HCT116 (cell line): Measurements from ENCODE around the gene ZBTB38. TPM values are rescaled to one million over a fixed set of nuclear protein-coding genes. Genes with fewer than 3 reads are reported as not detected.

ENCODE experiments used
- ATAC-seq: fragments of 200-7000 bp; cut with Tn5 transposase; 2 replicates; pipeline ENCODE4 v1.9.1; 2020; ENCODE audit warnings: mild to moderate bottlenecking, moderate library complexity
- BruUV-seq: library from RNA; stranded (reverse); fragments of 400-500 nt; replicated peaks from 2 replicates; lab custom pipeline; 2021; lab: Mats Ljungman, UMichigan
- CTCF ChIA-PET: fragments of 300-600 bp; sonication (Branson Sonifier 250); formaldehyde crosslinking; loops from one replicate; lab custom pipeline; 2021; ENCODE audit warnings: antibody characterized with exemption; lab: Charles Lee
- POLR2A ChIA-PET: fragments of 300-600, 350-600 bp; sonication (Branson Sonifier 250); formaldehyde crosslinking; loops from one replicate; lab custom pipeline; 2021; ENCODE audit warnings: antibody characterized with exemption; lab: Charles Lee
- RAD21 ChIA-PET, 2 experiments: fragments of 300-600 bp; sonication (Branson Sonifier 250); formaldehyde crosslinking; loops; one replicate each; lab custom pipeline; 2023; ENCODE audit warnings: low total read pairs in 2 of 2; ENCODE audit not compliant: uncharacterized antibody in 2 of 2, unreplicated experiment in 2 of 2, low non-redundant PET in 1 of 2; lab: Charles Lee
- DNase-seq: peaks from one replicate; pipeline ENCODE4 v3.0.0-alpha.2; 2010; ENCODE audit warnings: low read depth, low spot score
- H2AFZ ChIP-seq: fragments of 200-600 bp; shearing (Covaris generic), sonication (generic); 2 replicates; pipeline ENCODE4 v1.6.1; 2017; ENCODE audit warnings: low read depth, mixed run types, mixed read lengths, antibody characterized with exemption, low read length; ENCODE audit not compliant: poor library complexity, severe bottlenecking
- H3K27ac ChIP-seq: 2 replicates; pipeline ENCODE4 v1.5.1; 2012; ENCODE audit warnings: low read depth, low read length
- H3K27me3 ChIP-seq: fragments of 200-600 bp; sonication (generic); 2 replicates; pipeline ENCODE4 v1.6.1; 2016; ENCODE audit warnings: mixed run types, low read length, mixed read lengths; ENCODE audit not compliant: insufficient read depth
- H3K36me3 ChIP-seq, 2 experiments: fragments of 200-500 bp in 1 of 2; fragments of 200-600 bp in 1 of 2; sonication (Bioruptor generic) in 1 of 2; sonication (generic) in 1 of 2; 2 replicates each; pipeline versions ENCODE4 v1.5.1 to v1.6.1; 2014 to 2016; ENCODE audit warnings: low read length in 2 of 2, inconsistent platforms in 1 of 2, mixed read lengths in 1 of 2, mixed run types in 1 of 2; ENCODE audit not compliant: insufficient read depth in 2 of 2, control insufficient read depth in 1 of 2
- H3K4me1 ChIP-seq, 2 experiments: fragments of 200-600 bp in 1 of 2; sonication (generic) in 1 of 2; 2 replicates each; pipeline versions ENCODE4 v1.5.1 to v1.6.1; 2012 to 2017; ENCODE audit warnings: low read length in 2 of 2, inconsistent platforms in 1 of 2, mild to moderate bottlenecking in 1 of 2, mixed read lengths in 1 of 2, mixed run types in 1 of 2, moderate library complexity in 1 of 2; ENCODE audit not compliant: insufficient read depth in 2 of 2, control insufficient read depth in 1 of 2
- H3K4me2 ChIP-seq: fragments of 200-600 bp; sonication (generic); 2 replicates; pipeline ENCODE4 v1.6.1; 2017; ENCODE audit warnings: mixed run types, low read length, mixed read lengths
- H3K4me3 ChIP-seq, 2 experiments: fragments of 200-600 bp in 1 of 2; sonication (generic) in 1 of 2; replicated peaks in 1 of 2; 2 replicates each; pipeline ENCODE4 v1.5.1; 2011 to 2016; ENCODE audit warnings: low read length in 2 of 2, control low read depth in 1 of 2, low read depth in 1 of 2, mild to moderate bottlenecking in 1 of 2, mixed read lengths in 1 of 2, mixed run types in 1 of 2
- H3K79me2 ChIP-seq: fragments of 200-600 bp; sonication (generic); 2 replicates; pipeline ENCODE4 v1.6.1; 2017; ENCODE audit warnings: mild to moderate bottlenecking, mixed run types, low read length, moderate library complexity, mixed read lengths; ENCODE audit not compliant: insufficient read depth
- H3K9ac ChIP-seq: fragments of 200-600 bp; sonication (generic); 2 replicates; pipeline ENCODE4 v1.6.1; 2016; ENCODE audit warnings: low read length, mixed read lengths
- H3K9me2 ChIP-seq: fragments of 200-600 bp; sonication (generic), shearing (Covaris generic); 2 replicates; pipeline ENCODE4 v1.6.1; 2017; ENCODE audit warnings: mixed run types, mild to moderate bottlenecking, moderate library complexity; ENCODE audit not compliant: insufficient read depth
- H3K9me3 ChIP-seq, 2 experiments: fragments of 200-500 bp in 1 of 2; fragments of 200-600 bp in 1 of 2; sonication (Bioruptor generic) in 1 of 2; sonication (generic) in 1 of 2; 2 replicates each; pipeline ENCODE4 v1.6.1; 2014 to 2017; ENCODE audit warnings: low read length in 2 of 2, mixed read lengths in 2 of 2, inconsistent platforms in 1 of 2, low read depth in 1 of 2, mild to moderate bottlenecking in 1 of 2, mixed run types in 1 of 2, moderate library complexity in 1 of 2; ENCODE audit not compliant: control insufficient read depth in 1 of 2, insufficient read depth in 1 of 2
- H4K20me1 ChIP-seq: fragments of 200-600 bp; sonication (generic), shearing (Covaris generic); 2 replicates; pipeline ENCODE4 v1.6.1; 2017; ENCODE audit warnings: mixed run types, mild to moderate bottlenecking, moderate library complexity; ENCODE audit not compliant: insufficient read depth
- ELF1 ChIP-seq: IDR thresholded peaks from 2 replicates; pipeline ENCODE4 v1.6.1; 2012; ENCODE audit warnings: low read depth, borderline replicate concordance
- FOSL1 ChIP-seq: IDR thresholded peaks from 2 replicates; pipeline ENCODE4 v1.6.1; 2012; ENCODE audit warnings: low read depth
- MAX ChIP-seq: IDR thresholded peaks from 2 replicates; pipeline ENCODE4 v1.6.1; 2012
- POLR2AphosphoS5 ChIP-seq: IDR thresholded peaks from 2 replicates; pipeline ENCODE4 v1.6.1; 2011; ENCODE audit warnings: mild to moderate bottlenecking, low read depth, low read length, moderate library complexity
- RAD21 ChIP-seq: IDR thresholded peaks from 2 replicates; pipeline ENCODE4 v1.6.1; 2012; ENCODE audit warnings: low read depth, mild to moderate bottlenecking
- REST ChIP-seq: IDR thresholded peaks from 2 replicates; pipeline ENCODE4 v1.6.1; 2012; ENCODE audit warnings: low read depth
- SIN3A ChIP-seq: IDR thresholded peaks from 2 replicates; pipeline ENCODE4 v1.6.1; 2012; ENCODE audit warnings: low read depth
- SP1 ChIP-seq: IDR thresholded peaks from 2 replicates; pipeline ENCODE4 v1.6.1; 2012; ENCODE audit warnings: low read depth
- YY1 ChIP-seq: IDR thresholded peaks from 2 replicates; pipeline ENCODE4 v1.6.1; 2011; ENCODE audit warnings: low read length, low read depth, moderate library complexity, mild to moderate bottlenecking; ENCODE audit not compliant: insufficient replicate concordance; ENCODE audit errors: extremely low read depth
- intact Hi-C: fragments of 100-400 bp; cut with micrococcal nuclease; formaldehyde crosslinking; loops from 2 replicates; pipeline ENCODE4 v1.10.0; 2022
- total RNA-seq: library from RNA; stranded (reverse); gene quantifications from one replicate; pipeline ENCODE4 v1.2.1, GENCODE V29; 2021; ENCODE audit not compliant: unreplicated experiment

ZBTB38 gene
- total RNA-seq, 1 experiment from 2014 or later: 33.5 TPM

GRCh38 chr3:141342386-141342785 is 25.9 kb upstream of the ZBTB38 start:
- Histone ChIP-seq H2AFZ (no peak overlapping the region), H3K4me2 (no peak overlapping the region), H3K27ac (no peak overlapping the region), H3K4me3 (no peak overlapping the region), H3K36me3 (no peaks in the 10 kb centered on the region), H3K9me3 (no peaks in the 10 kb centered on the region), H3K9ac (no peak overlapping the region), H3K79me2 (no peaks in the 10 kb centered on the region), H3K9me2 (no peaks in the 10 kb centered on the region), H3K27me3 (no peaks in the 10 kb centered on the region), H4K20me1 (no peaks in the 10 kb centered on the region), H3K4me1 (no peaks in the 10 kb centered on the region)
- ATAC-seq: no peak
- POLR2A ChIA-PET: no interaction called here
- CTCF ChIA-PET: no interaction called here
- TF ChIP-seq REST (no peak), SP1 (no peak), SIN3A (no peak), RAD21 (no peak), POLR2AphosphoS5 (no peak), YY1 (no peak), MAX (no peak)
- no TSS peak for BruUV-seq
- RAD21 ChIA-PET: no interaction called here
- intact Hi-C loops: no loop called here
- no peak for DNase-seq

GRCh38 chr3:141343077-141343476 is 25.2 kb upstream of the ZBTB38 start:
- BruUV-seq: no TSS peak
- ChIA-PET CTCF (no interaction called here), RAD21 (no interaction called here), POLR2A (no interaction called here)
- Histone ChIP-seq H3K4me1 (no peaks in the 10 kb centered on the region), H3K27ac (no peak overlapping the region), H2AFZ (no peak overlapping the region), H3K9ac (no peak overlapping the region), H3K9me2 (no peaks in the 10 kb centered on the region), H3K4me2 (no peak overlapping the region), H3K27me3 (no peaks in the 10 kb centered on the region), H3K79me2 (no peaks in the 10 kb centered on the region), H3K4me3 (no peak overlapping the region), H3K9me3 (no peaks in the 10 kb centered on the region), H4K20me1 (no peaks in the 10 kb centered on the region), H3K36me3 (no peaks in the 10 kb centered on the region)
- intact Hi-C loops: no loop called here
- ATAC-seq (no peak), DNase-seq (no peak)
- TF ChIP-seq FOSL1: no peak
- no peak for TF ChIP-seq ELF1
